ENCODE data around the gene TUNAR. TPM values are rescaled to one million over a fixed set of nuclear protein-coding genes. Genes with fewer than 3 reads are reported as not detected.

TUNAR gene
- total RNA-seq, 1 donor from 2014 or later: 4.6 TPM

DNA sequence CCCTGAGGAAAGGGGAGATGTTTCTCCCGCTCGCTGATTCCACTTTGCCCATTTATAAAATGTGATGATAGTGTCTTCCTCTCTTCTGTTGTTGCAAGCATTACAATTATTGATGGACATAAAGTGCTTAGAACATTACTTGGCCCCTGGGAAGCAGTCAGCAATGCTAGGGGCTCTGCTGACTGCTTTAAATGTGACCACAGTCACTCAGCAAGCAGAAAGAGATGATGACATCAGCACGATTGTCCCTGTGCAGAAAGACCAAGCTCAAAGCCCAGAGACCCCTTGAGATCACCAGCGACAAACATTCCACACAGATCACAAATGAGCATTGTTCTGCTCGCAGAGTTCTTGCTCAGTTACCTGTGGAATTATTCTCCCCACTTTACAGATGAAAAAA lies 26.5 kb downstream of the TUNAR start:
- Mint-ChIP-seq H3K27ac (no peak overlapping the region), H3K36me3 (ENCODE audit: insufficient read depth) (no peaks in the 10 kb centered on the region), H3K9me3 (ENCODE audit: low read depth) (no peaks in the 10 kb centered on the region), H3K4me1 (ENCODE audit: low read depth) (no peaks in the 10 kb centered on the region), H3K4me3 (ENCODE audit: low read depth) (no peak overlapping the region), H3K27me3 (no peaks in the 10 kb centered on the region)
- TF ChIP-seq, protein P1, sequence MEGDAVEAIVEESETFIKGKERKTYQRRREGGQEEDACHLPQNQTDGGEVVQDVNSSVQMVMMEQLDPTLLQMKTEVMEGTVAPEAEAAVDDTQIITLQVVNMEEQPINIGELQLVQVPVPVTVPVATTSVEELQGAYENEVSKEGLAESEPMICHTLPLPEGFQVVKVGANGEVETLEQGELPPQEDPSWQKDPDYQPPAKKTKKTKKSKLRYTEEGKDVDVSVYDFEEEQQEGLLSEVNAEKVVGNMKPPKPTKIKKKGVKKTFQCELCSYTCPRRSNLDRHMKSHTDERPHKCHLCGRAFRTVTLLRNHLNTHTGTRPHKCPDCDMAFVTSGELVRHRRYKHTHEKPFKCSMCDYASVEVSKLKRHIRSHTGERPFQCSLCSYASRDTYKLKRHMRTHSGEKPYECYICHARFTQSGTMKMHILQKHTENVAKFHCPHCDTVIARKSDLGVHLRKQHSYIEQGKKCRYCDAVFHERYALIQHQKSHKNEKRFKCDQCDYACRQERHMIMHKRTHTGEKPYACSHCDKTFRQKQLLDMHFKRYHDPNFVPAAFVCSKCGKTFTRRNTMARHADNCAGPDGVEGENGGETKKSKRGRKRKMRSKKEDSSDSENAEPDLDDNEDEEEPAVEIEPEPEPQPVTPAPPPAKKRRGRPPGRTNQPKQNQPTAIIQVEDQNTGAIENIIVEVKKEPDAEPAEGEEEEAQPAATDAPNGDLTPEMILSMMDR (IDR thresholded peaks at IDR 0.05; ENCODE audit: unreplicated experiment): no peak
- DNase-seq (ENCODE audit: low spot score, unreplicated experiment): no peak

DNA sequence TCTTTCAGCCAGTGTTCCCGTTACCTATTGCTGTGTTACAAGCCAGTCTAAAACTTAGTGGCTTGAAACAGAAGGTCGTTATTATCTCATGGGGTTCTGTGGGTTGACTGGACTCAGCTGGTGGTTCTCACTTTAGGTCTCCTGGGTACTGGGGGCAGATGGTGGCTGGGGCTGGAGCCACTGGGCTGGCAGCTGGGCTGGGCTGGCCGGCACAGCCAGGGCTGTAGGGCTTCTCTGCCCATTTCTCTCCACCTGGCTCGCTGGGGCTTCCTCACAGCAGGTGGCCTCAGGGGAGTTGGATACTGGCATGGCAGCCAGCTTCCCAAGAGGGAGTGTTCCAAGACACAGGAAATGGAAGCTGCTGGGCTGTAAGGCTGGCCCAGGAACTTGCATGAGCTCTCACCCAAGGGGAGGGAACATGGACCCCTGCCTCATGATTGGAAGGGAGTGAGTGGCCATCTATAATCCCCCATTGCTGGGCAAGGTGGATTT lies 27.0 kb downstream of the TUNAR start:
- H3K4me1 Mint-ChIP-seq (ENCODE audit: low read depth): no peaks in the 10 kb centered on the region
- no peaks in the 10 kb centered on the region for H3K9me3 Mint-ChIP-seq (ENCODE audit: low read depth)
- no peak overlapping the region for H3K4me3 Mint-ChIP-seq (ENCODE audit: low read depth)
- no peak overlapping the region for H3K27ac Mint-ChIP-seq
- H3K36me3 Mint-ChIP-seq (ENCODE audit: insufficient read depth): no peaks in the 10 kb centered on the region
- no peaks in the 10 kb centered on the region for H3K27me3 Mint-ChIP-seq
- TF ChIP-seq, protein P1 (IDR thresholded peaks at IDR 0.05; ENCODE audit: unreplicated experiment): no peak
- DNase-seq (ENCODE audit: low spot score, unreplicated experiment): no peak

DNA sequence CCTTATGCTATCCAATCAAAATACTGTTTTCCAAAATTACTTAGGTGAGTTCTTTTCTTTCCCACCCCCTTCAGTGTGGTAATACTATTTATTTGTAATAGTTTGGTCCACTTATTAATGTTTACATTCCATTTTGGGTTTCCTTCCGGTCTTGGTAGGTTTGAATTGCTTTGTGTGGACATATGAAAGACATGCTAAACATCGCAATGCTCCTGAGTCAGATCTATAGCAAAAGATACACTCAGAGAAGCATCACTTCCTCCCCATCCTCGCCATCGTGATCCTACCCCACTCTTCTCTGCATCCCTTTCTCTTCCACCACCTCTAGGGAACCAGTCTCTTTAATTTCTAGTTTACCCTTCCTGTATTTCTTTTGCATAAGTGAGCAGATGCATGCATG lies 30.0 kb downstream of the TUNAR start:
- Mint-ChIP-seq H3K36me3 (ENCODE audit: insufficient read depth) (no peaks in the 10 kb centered on the region), H3K27me3 (no peaks in the 10 kb centered on the region), H3K27ac (no peak overlapping the region), H3K4me1 (ENCODE audit: low read depth) (peaks cover 3% of the 10 kb centered on the region), H3K4me3 (ENCODE audit: low read depth) (no peak overlapping the region), H3K9me3 (ENCODE audit: low read depth) (no peaks in the 10 kb centered on the region)
- DNase-seq (ENCODE audit: low spot score, unreplicated experiment): no peak
- TF ChIP-seq, protein P1 (IDR thresholded peaks at IDR 0.05; ENCODE audit: unreplicated experiment): no peak

DNA sequence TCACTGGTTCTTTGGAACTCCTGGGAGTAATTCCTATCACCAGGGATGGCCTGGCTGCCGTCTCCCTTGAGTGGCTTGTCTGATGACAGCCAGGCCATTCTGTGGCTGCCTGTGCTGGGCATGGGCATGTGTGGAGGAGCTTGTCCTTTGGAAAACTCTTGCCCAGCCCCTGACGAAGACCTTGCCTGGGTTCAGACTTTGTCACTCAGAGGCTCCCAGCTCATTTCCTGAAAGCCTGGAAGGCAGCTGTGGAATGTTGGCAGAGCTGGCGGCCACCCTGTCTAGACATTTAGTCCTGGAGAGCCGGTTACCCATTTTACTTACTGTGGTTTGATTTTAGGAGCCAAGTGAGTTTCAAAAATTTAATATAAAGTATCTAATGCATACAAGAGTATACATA lies 34.0 kb downstream of the TUNAR start:
- Mint-ChIP-seq H3K27ac (no peak overlapping the region), H3K4me3 (ENCODE audit: low read depth) (no peak overlapping the region), H3K36me3 (ENCODE audit: insufficient read depth) (no peaks in the 10 kb centered on the region), H3K9me3 (ENCODE audit: low read depth) (no peaks in the 10 kb centered on the region), H3K27me3 (no peaks in the 10 kb centered on the region), H3K4me1 (ENCODE audit: low read depth) (peaks cover 3% of the 10 kb centered on the region)
- DNase-seq (ENCODE audit: low spot score, unreplicated experiment): no peak
- TF ChIP-seq, protein P1 (IDR thresholded peaks at IDR 0.05; ENCODE audit: unreplicated experiment): no peak

DNA sequence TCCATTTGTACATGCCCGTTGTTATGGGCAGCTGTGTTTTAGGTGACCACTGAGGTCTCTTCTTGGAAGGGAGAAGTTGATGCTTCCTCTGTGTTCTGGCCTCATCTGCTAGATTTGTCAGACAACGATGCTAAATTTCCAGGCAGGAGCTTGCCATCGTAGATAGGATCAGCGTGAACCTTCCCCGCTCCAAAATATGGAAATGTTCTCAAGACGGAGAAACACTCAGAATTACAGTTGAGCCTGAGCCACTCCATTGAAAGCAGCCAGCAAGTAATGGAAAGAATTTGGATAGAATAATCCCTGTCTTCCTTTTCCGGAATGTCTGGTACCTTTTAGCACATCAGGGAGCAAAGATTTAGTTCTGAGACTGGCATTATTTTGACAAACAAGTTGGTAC lies 34.8 kb downstream of the TUNAR start:
- Mint-ChIP-seq H3K27me3 (no peaks in the 10 kb centered on the region), H3K4me1 (ENCODE audit: low read depth) (peaks cover 3% of the 10 kb centered on the region), H3K36me3 (ENCODE audit: insufficient read depth) (no peaks in the 10 kb centered on the region), H3K9me3 (ENCODE audit: low read depth) (no peaks in the 10 kb centered on the region), H3K4me3 (ENCODE audit: low read depth) (no peak overlapping the region), H3K27ac (no peak overlapping the region)
- no peak for DNase-seq (ENCODE audit: low spot score, unreplicated experiment)
- TF ChIP-seq, protein P1 (IDR thresholded peaks at IDR 0.05; ENCODE audit: unreplicated experiment): no peak

Data from progenitor cell of endocrine pancreas (in vitro differentiated cells).